ENCODE results near the gene UCKL1. TPM values are rescaled to one million over a fixed set of nuclear protein-coding genes. Genes with fewer than 3 reads are reported as not detected.

UCKL1 gene
- total RNA-seq, 1 experiment from 2014 or later: 47.4 TPM

GRCh38 chr20:63933646-63934045, 22.6 kb downstream of the UCKL1 start:
- in situ Hi-C loops (cut with HindIII; ENCODE audit: low pct_unique_long_range_greater_than_20kb, low sequenced_read_pairs) (no loop called here), intact Hi-C loops (cut with micrococcal nuclease; ENCODE audit: unreplicated experiment) (no loop called here)
- Histone ChIP-seq H3K4me3 (ENCODE audit: low read depth in 2 of 2, low read length in 2 of 2) (no peak overlapping the region), H3K36me3 (ENCODE audit: control insufficient read depth, insufficient read depth, low read length) (peaks cover 4% of the 10 kb centered on the region; the same call in 1 of the 2 replicates), H3K27ac (ENCODE audit: low read length) (no peak overlapping the region), H3K4me1 (ENCODE audit: control insufficient read depth, insufficient read depth, low read length) (no peaks in the 10 kb centered on the region), H3K27me3 (ENCODE audit: control insufficient read depth, insufficient read depth, low read length) (no peaks in the 10 kb centered on the region), H3K9me3 (ENCODE audit: control insufficient read depth, insufficient read depth, low read depth, low read length) (no peaks in the 10 kb centered on the region)
- ChIA-PET CTCF (no interaction called here), POLR2A (no interaction called here)
- no peak for TF ChIP-seq SIN3A (IDR thresholded peaks at IDR 0.05; ENCODE audit: borderline replicate concordance, insufficient read depth, low read depth, low read length)
- TF ChIP-seq TCF7L2 (IDR thresholded peaks at IDR 0.05; ENCODE audit: low read depth, low read length): no peak
- TF ChIP-seq REST (IDR thresholded peaks at IDR 0.05; ENCODE audit: insufficient read depth in 1 of 2, low read depth in 2 of 2, low read length in 1 of 2): no peak
- TF ChIP-seq, protein P1, sequence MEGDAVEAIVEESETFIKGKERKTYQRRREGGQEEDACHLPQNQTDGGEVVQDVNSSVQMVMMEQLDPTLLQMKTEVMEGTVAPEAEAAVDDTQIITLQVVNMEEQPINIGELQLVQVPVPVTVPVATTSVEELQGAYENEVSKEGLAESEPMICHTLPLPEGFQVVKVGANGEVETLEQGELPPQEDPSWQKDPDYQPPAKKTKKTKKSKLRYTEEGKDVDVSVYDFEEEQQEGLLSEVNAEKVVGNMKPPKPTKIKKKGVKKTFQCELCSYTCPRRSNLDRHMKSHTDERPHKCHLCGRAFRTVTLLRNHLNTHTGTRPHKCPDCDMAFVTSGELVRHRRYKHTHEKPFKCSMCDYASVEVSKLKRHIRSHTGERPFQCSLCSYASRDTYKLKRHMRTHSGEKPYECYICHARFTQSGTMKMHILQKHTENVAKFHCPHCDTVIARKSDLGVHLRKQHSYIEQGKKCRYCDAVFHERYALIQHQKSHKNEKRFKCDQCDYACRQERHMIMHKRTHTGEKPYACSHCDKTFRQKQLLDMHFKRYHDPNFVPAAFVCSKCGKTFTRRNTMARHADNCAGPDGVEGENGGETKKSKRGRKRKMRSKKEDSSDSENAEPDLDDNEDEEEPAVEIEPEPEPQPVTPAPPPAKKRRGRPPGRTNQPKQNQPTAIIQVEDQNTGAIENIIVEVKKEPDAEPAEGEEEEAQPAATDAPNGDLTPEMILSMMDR (IDR thresholded peaks at IDR 0.05): no peak
- no peak for TF ChIP-seq POLR2AphosphoS5 (IDR thresholded peaks at IDR 0.05; ENCODE audit: low read depth, low read length)
- TSS peak; percentile 62 for BruUV-seq (replicated peaks)
- DNase-seq (ENCODE audit: low read depth, low spot score): no peak
- no peak for ATAC-seq

DNA sequence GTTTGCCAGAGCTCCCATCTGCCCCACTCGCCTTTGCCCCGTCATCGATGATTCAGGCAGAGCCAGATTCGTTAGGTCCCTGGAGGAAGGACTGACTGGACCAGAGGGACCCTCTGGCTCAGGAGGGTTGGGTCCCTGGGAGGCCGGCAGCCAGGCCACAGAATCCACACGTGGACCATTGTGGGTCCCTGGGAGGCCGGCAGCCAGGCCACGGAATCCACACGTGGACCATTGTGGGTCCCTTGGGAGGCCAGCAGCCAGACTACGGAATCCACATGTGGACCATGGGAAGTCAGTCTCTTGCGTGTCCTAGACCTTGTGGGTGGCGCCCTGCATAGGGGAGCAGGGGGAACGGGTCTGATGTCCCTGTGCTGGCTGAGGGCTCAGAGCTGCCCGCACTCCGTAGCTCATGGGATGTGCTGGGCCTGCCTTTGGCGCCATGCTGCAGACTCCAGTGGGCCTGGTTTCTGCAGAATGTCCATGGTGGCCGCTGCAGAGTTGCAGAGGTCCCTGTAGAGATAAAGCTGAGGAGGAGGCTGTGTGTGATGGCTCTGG, 23.5 kb downstream of the UCKL1 start:
- TF ChIP-seq SIN3A (IDR thresholded peaks at IDR 0.05; ENCODE audit: borderline replicate concordance, insufficient read depth, low read depth, low read length): no peak
- TF ChIP-seq TCF7L2 (IDR thresholded peaks at IDR 0.05; ENCODE audit: low read depth, low read length): no peak
- TF ChIP-seq, protein P1 (IDR thresholded peaks at IDR 0.05): no peak
- TF ChIP-seq POLR2AphosphoS5 (IDR thresholded peaks at IDR 0.05; ENCODE audit: low read depth, low read length): no peak
- no peak for TF ChIP-seq REST (IDR thresholded peaks at IDR 0.05; ENCODE audit: insufficient read depth in 1 of 2, low read depth in 2 of 2, low read length in 1 of 2)
- ATAC-seq: no peak
- Histone ChIP-seq H3K4me1 (ENCODE audit: control insufficient read depth, insufficient read depth, low read length) (no peaks in the 10 kb centered on the region), H3K4me3 (ENCODE audit: low read depth in 2 of 2, low read length in 2 of 2) (no peak overlapping the region), H3K9me3 (ENCODE audit: control insufficient read depth, insufficient read depth, low read depth, low read length) (no peaks in the 10 kb centered on the region), H3K27me3 (ENCODE audit: control insufficient read depth, insufficient read depth, low read length) (no peaks in the 10 kb centered on the region), H3K36me3 (ENCODE audit: control insufficient read depth, insufficient read depth, low read length) (peaks cover 11% of the 10 kb centered on the region), H3K27ac (ENCODE audit: low read length) (no peak overlapping the region)
- in situ Hi-C loops (cut with HindIII; ENCODE audit: low pct_unique_long_range_greater_than_20kb, low sequenced_read_pairs): no loop called here
- intact Hi-C loops (cut with micrococcal nuclease; ENCODE audit: unreplicated experiment): no loop called here
- ChIA-PET POLR2A (no interaction called here), CTCF (no interaction called here)
- no TSS peak for BruUV-seq (replicated peaks)
- no peak for DNase-seq (ENCODE audit: low read depth, low spot score)
